Nephron (organoid): ENCODE results near the gene FAM228A.

ENCODE experiments used
- H3K27ac Mint-ChIP-seq, 3 experiments: 2 replicates each; pipeline ENCODE4 v1.8.0; 2020; ENCODE audit warnings: mixed read lengths in 3 of 3, mild to moderate bottlenecking in 2 of 3, moderate library complexity in 1 of 3
- H3K27me3 Mint-ChIP-seq: 2 replicates; pipeline ENCODE4 v1.8.0; 2021; ENCODE audit warnings: low read depth, mild to moderate bottlenecking, moderate library complexity, mixed read lengths
- H3K36me3 Mint-ChIP-seq: 2 replicates; pipeline ENCODE4 v1.8.0; 2020; ENCODE audit warnings: low read depth, mixed read lengths
- H3K4me1 Mint-ChIP-seq: 2 replicates; pipeline ENCODE4 v1.8.0; 2020; ENCODE audit warnings: mixed read lengths
- H3K4me3 Mint-ChIP-seq, 3 experiments: 2 replicates each; pipeline ENCODE4 v1.8.0; 2020; ENCODE audit warnings: mild to moderate bottlenecking in 3 of 3, mixed read lengths in 3 of 3, moderate library complexity in 2 of 3
- H3K9me3 Mint-ChIP-seq: 2 replicates; pipeline ENCODE4 v1.8.0; 2020; ENCODE audit warnings: mixed read lengths
- TF ChIP-seq, protein P1 (sequence below), 3 experiments: fragments of 200-600 bp; sonication (generic); IDR thresholded peaks; one replicate each; pipeline ENCODE4 v1.5.0; 2021; ENCODE audit warnings: antibody characterized with exemption in 3 of 3; ENCODE audit not compliant: unreplicated experiment in 3 of 3

FAM228A gene

GRCh38 chr2:24181849-24182248, 7.0 kb downstream of the FAM228A start:
- Mint-ChIP-seq H3K4me1 (peaks cover 7% of the 10 kb centered on the region), H3K27ac (peak overlapping the region in 1 of 3 experiments; percentile 59), H3K36me3 (peaks cover 1% of the 10 kb centered on the region), H3K9me3 (peaks cover 2% of the 10 kb centered on the region), H3K27me3 (peaks cover 2% of the 10 kb centered on the region), H3K4me3 (no peak overlapping the region)
- TF ChIP-seq, protein P1, sequence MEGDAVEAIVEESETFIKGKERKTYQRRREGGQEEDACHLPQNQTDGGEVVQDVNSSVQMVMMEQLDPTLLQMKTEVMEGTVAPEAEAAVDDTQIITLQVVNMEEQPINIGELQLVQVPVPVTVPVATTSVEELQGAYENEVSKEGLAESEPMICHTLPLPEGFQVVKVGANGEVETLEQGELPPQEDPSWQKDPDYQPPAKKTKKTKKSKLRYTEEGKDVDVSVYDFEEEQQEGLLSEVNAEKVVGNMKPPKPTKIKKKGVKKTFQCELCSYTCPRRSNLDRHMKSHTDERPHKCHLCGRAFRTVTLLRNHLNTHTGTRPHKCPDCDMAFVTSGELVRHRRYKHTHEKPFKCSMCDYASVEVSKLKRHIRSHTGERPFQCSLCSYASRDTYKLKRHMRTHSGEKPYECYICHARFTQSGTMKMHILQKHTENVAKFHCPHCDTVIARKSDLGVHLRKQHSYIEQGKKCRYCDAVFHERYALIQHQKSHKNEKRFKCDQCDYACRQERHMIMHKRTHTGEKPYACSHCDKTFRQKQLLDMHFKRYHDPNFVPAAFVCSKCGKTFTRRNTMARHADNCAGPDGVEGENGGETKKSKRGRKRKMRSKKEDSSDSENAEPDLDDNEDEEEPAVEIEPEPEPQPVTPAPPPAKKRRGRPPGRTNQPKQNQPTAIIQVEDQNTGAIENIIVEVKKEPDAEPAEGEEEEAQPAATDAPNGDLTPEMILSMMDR (IDR thresholded peaks at IDR 0.05; ENCODE audit: unreplicated experiment in 3 of 3) = no peak

DNA sequence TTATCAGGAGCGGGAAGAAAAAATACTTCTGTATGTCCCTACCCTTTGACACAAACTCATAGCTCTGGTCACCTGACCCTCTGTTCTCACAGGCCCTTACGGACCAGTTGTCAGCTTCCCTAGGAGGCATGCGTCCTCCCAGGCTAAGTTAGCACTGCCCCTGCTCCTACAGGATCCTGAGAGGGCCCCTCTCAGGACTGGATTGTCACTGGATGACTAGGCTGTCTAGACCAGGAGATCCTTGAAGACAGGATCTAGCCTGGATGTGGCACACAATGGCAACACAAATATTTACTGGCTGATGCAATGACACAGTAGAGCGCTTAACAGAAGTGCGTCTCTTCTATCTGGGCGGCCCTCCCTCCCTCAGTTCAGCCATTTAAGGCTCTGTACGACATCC, 7.7 kb downstream of the FAM228A start:
- H3K4me1 Mint-ChIP-seq = peaks cover 6% of the 10 kb centered on the region
- H3K9me3 Mint-ChIP-seq = peaks cover 8% of the 10 kb centered on the region
- peaks cover 8% of the 10 kb centered on the region for H3K36me3 Mint-ChIP-seq
- TF ChIP-seq, protein P1 (IDR thresholded peaks at IDR 0.05; ENCODE audit: unreplicated experiment in 3 of 3) = no peak
- no peaks in the 10 kb centered on the region for H3K27me3 Mint-ChIP-seq
- peak overlapping the region in 1 of 3 experiments; percentile 59 for H3K27ac Mint-ChIP-seq
- H3K4me3 Mint-ChIP-seq = no peak overlapping the region

- H3K27ac Mint-ChIP-seq = peak overlapping the region in 1 of 3 experiments; percentile 38
- peaks cover 13% of the 10 kb centered on the region for H3K36me3 Mint-ChIP-seq
- H3K9me3 Mint-ChIP-seq = peaks cover 13% of the 10 kb centered on the region
- TF ChIP-seq, protein P1 (IDR thresholded peaks at IDR 0.05; ENCODE audit: unreplicated experiment in 3 of 3) = no peak
- H3K4me1 Mint-ChIP-seq = peaks cover 6% of the 10 kb centered on the region
- no peak overlapping the region for H3K4me3 Mint-ChIP-seq
- H3K27me3 Mint-ChIP-seq = no peaks in the 10 kb centered on the region
Measured at GRCh38 chr2:24183366-24184069, 8.7 kb downstream of the FAM228A start.

GRCh38 chr2:24189551-24189950, 14.7 kb downstream of the FAM228A start:
- no peak overlapping the region for H3K27ac Mint-ChIP-seq
- TF ChIP-seq, protein P1 (IDR thresholded peaks at IDR 0.05; ENCODE audit: unreplicated experiment in 3 of 3) = no peak
- H3K36me3 Mint-ChIP-seq = peaks cover 27% of the 10 kb centered on the region
- no peaks in the 10 kb centered on the region for H3K4me1 Mint-ChIP-seq
- H3K27me3 Mint-ChIP-seq = no peaks in the 10 kb centered on the region
- no peak overlapping the region for H3K4me3 Mint-ChIP-seq
- H3K9me3 Mint-ChIP-seq = peaks cover 23% of the 10 kb centered on the region

DNA sequence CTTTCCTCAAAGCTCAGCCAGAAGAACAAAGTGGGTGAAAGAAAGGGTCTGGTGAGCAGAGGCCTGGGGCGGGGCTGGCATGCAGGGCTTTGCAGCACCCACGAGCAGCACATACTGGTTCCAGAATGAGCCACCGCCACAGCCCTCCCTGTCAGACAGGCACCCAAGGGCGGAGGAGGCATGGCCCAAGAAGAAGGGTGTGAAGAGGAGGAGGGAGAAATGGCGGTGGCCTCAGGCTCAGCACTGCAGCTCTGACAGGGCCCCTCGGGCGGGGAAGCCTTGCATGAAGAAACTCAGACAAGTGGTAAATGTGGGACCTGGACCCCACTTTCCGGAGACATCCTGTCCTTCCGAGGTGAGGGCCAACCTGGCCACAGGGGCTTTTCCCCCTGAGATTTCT, 15.7 kb downstream of the FAM228A start:
- TF ChIP-seq, protein P1 (IDR thresholded peaks at IDR 0.05; ENCODE audit: unreplicated experiment in 3 of 3) = no peak
- Mint-ChIP-seq H3K4me3 (no peak overlapping the region), H3K27me3 (no peaks in the 10 kb centered on the region), H3K9me3 (peaks cover 23% of the 10 kb centered on the region), H3K36me3 (peaks cover 27% of the 10 kb centered on the region), H3K27ac (no peak overlapping the region), H3K4me1 (no peaks in the 10 kb centered on the region)

DNA sequence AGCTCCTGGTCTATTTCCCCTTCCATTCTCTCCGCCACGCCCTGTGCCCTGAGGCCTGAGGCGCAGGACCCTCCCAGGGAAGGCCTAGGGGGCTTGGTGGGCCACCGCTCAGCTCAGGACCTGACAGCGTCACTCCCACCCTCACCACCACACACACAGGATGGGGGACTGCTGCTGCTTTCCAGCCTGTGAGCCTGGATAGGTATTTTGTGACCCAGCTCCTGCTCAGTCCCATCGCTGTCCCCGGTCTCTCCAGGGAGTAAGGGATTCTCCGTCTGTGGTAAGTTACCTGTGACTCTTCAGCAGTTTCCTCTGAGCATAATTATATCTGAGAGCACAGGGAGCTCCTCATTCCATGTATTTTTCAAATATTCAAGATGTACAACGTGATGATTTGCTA, 16.3 kb downstream of the FAM228A start:
- peaks cover 27% of the 10 kb centered on the region for H3K36me3 Mint-ChIP-seq
- H3K4me1 Mint-ChIP-seq = no peaks in the 10 kb centered on the region
- no peak overlapping the region for H3K27ac Mint-ChIP-seq
- no peaks in the 10 kb centered on the region for H3K27me3 Mint-ChIP-seq
- peaks cover 23% of the 10 kb centered on the region for H3K9me3 Mint-ChIP-seq
- TF ChIP-seq, protein P1 (IDR thresholded peaks at IDR 0.05; ENCODE audit: unreplicated experiment in 3 of 3) = no peak
- H3K4me3 Mint-ChIP-seq = no peak overlapping the region
